Retinal pigment epithelial cell (primary cell): ENCODE measurements around the gene PDE1C.
"Not testable (repeated sequence)": the region's sequence is repeated elsewhere in the genome, so short reads cannot be mapped to it uniquely, and the experiment has no call there.

Source experiments
- DNase-seq: peaks from one replicate; pipeline ENCODE4 v3.0.0-alpha.2; 2010; ENCODE audit warnings: low read depth
- H3K4me3 ChIP-seq: 2 replicates; pipeline ENCODE4 v1.5.1; 2011; ENCODE audit warnings: mild to moderate bottlenecking, low read length, control low read depth, moderate library complexity
- CTCF ChIP-seq: conservative IDR thresholded peaks from 2 replicates; pipeline ENCODE4 v1.5.1; 2011; ENCODE audit warnings: low read depth, low read length, control low read depth, inconsistent platforms

The PDE1C gene

GRCh38 chr7:32091608-32092210 lies 21.5 kb upstream of the PDE1C start:
- no peak for TF ChIP-seq CTCF
- no peak overlapping the region for H3K4me3 ChIP-seq

GRCh38 chr7:32089678-32090077 lies 19.5 kb upstream of the PDE1C start:
- no peak overlapping the region for H3K4me3 ChIP-seq
- DNase-seq: no peak
- TF ChIP-seq CTCF: no peak

More at GRCh38 chr7:32091608-32092210, 21.5 kb upstream of the PDE1C start:
- DNase-seq: no peak

- TF ChIP-seq CTCF: no peak
- no peak overlapping the region for H3K4me3 ChIP-seq
- no peak for DNase-seq
Measured at GRCh38 chr7:32089256-32089655, 19.0 kb upstream of the PDE1C start.

- TF ChIP-seq CTCF: no peak
- no peak overlapping the region for H3K4me3 ChIP-seq
- DNase-seq: no peak
Measured at GRCh38 chr7:32088451-32088881, 18.3 kb upstream of the PDE1C start.

GRCh38 chr7:32079510-32079909 lies 9.3 kb upstream of the PDE1C start:
- no peak for DNase-seq
- TF ChIP-seq CTCF: no peak
- H3K4me3 ChIP-seq: no peak overlapping the region

GRCh38 chr7:32078824-32079223 lies 8.6 kb upstream of the PDE1C start:
- no peak for DNase-seq
- no peak for TF ChIP-seq CTCF
- H3K4me3 ChIP-seq: no peak overlapping the region

GRCh38 chr7:32077806-32078205 lies 7.6 kb upstream of the PDE1C start:
- DNase-seq: no peak
- H3K4me3 ChIP-seq: no peak overlapping the region
- TF ChIP-seq CTCF: no peak

- DNase-seq, H3K4me3 ChIP-seq: not testable (repeated sequence)
Measured at GRCh38 chr7:32076802-32077201, 6.6 kb upstream of the PDE1C start.
